IMR-90 (cell line): ENCODE data around the gene APCDD1L.

Source experiments
- BHLHE40 ChIP-seq: fragments of 150-350 bp; IDR thresholded peaks from 2 replicates; pipeline ENCODE4 v1.6.1; 2016; ENCODE audit warnings: mild to moderate bottlenecking, low read depth, low read length
- CEBPB ChIP-seq: IDR thresholded peaks from 2 replicates; pipeline ENCODE4 v1.6.1; 2012; ENCODE audit warnings: low read depth, low read length, improper control_type of control experiment
- POLR2A ChIP-seq: IDR thresholded peaks from 2 replicates; pipeline ENCODE4 v1.6.1; 2012; ENCODE audit warnings: mild to moderate bottlenecking, low read depth, low read length
- RAD21 ChIP-seq: IDR thresholded peaks from 2 replicates; pipeline ENCODE4 v1.6.1; 2012; ENCODE audit warnings: low read length, improper control_type of control experiment
- RCOR1 ChIP-seq: IDR thresholded peaks from 2 replicates; pipeline ENCODE4 v1.6.1; 2012; ENCODE audit warnings: mild to moderate bottlenecking, low read length, improper control_type of control experiment; ENCODE audit not compliant: insufficient replicate concordance
- RFX5 ChIP-seq: IDR thresholded peaks from 2 replicates; pipeline ENCODE4 v1.8.0; 2012; ENCODE audit warnings: low read depth, mild to moderate bottlenecking, low read length, moderate library complexity
- SMC3 ChIP-seq: fragments of 150-350 bp; IDR thresholded peaks from 2 replicates; pipeline ENCODE4 v1.6.1; 2016; ENCODE audit warnings: low read depth, mild to moderate bottlenecking, antibody characterized with exemption, low read length, moderate library complexity
- TF ChIP-seq, protein P1 (sequence below): conservative IDR thresholded peaks from 2 replicates; pipeline ENCODE4 v1.5.1; 2012; ENCODE audit warnings: mild to moderate bottlenecking, low read depth, low read length, improper control_type of control experiment
- TF ChIP-seq, protein P2 (sequence below): fragments of 150-350 bp; IDR thresholded peaks from 2 replicates; pipeline ENCODE4 v1.6.1; 2016; ENCODE audit warnings: low read depth, mild to moderate bottlenecking, low read length, moderate library complexity, borderline replicate concordance

DNA sequence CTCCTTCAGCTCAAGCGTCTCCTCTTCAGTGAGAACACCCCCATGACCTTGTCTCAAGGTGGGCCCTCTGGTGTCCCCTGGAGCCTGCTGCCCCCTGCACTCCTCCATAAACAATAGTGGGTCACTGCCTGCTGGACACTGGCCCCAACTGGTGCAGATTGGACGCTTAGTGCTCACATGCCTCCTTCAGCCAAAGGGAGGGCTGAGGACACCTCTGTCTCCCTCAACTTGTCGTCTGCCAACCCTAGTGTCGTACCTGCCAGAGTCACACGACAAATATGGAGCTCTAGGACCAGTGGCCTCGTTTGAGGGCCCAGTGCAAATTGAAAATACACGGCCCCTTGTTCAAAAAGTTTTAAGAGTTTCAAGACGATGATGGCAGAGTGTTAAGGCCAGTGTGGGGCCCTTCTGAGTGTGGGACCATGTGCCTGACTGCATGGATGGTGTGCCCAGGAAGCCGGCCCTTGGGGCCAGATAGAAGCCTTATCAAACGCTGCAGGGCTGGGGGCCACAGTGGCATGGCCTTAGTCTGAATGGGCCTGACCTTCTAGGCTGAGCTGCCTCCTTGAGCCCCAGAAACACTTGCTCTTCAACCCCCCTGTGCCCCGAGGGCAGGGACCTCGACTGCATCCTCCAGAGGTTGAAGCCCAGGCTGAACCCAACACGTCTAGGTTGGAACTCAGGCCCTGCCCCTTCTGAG lies 20.1 kb downstream of the APCDD1L start:
- no peak for TF ChIP-seq POLR2A
- TF ChIP-seq, protein P1, sequence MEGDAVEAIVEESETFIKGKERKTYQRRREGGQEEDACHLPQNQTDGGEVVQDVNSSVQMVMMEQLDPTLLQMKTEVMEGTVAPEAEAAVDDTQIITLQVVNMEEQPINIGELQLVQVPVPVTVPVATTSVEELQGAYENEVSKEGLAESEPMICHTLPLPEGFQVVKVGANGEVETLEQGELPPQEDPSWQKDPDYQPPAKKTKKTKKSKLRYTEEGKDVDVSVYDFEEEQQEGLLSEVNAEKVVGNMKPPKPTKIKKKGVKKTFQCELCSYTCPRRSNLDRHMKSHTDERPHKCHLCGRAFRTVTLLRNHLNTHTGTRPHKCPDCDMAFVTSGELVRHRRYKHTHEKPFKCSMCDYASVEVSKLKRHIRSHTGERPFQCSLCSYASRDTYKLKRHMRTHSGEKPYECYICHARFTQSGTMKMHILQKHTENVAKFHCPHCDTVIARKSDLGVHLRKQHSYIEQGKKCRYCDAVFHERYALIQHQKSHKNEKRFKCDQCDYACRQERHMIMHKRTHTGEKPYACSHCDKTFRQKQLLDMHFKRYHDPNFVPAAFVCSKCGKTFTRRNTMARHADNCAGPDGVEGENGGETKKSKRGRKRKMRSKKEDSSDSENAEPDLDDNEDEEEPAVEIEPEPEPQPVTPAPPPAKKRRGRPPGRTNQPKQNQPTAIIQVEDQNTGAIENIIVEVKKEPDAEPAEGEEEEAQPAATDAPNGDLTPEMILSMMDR: no peak
- TF ChIP-seq RAD21: no peak
- TF ChIP-seq CEBPB: no peak
- no peak for TF ChIP-seq BHLHE40
- TF ChIP-seq, protein P2, sequence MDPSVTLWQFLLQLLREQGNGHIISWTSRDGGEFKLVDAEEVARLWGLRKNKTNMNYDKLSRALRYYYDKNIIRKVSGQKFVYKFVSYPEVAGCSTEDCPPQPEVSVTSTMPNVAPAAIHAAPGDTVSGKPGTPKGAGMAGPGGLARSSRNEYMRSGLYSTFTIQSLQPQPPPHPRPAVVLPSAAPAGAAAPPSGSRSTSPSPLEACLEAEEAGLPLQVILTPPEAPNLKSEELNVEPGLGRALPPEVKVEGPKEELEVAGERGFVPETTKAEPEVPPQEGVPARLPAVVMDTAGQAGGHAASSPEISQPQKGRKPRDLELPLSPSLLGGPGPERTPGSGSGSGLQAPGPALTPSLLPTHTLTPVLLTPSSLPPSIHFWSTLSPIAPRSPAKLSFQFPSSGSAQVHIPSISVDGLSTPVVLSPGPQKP: no peak
- TF ChIP-seq RCOR1: no peak
- no peak for TF ChIP-seq SMC3
- TF ChIP-seq RFX5: no peak
